Measurements from ENCODE around the gene STXBP1. TPM values are rescaled to one million over a fixed set of nuclear protein-coding genes. Genes with fewer than 3 reads are reported as not detected.

The STXBP1 gene
- total and polyA plus RNA-seq, 8 donors, result 14.3 to 46.4 (median 22.0) TPM

GRCh38 chr9:127731938-127732337, 119.9 kb downstream of the STXBP1 start:
- ATAC-seq (no peak), FAIRE-seq (no peak), DNase-seq (peak in 1 of 6 donors; percentile 64)
- no peaks in the 10 kb centered on the region for H3K9me3 ChIP-seq
- no peaks in the 10 kb centered on the region for H3K36me3 ChIP-seq
- peaks cover 0 to 6% (median 4%) of the 10 kb centered on the region in 3 donors for H3K4me1 ChIP-seq
- H3K27me3 ChIP-seq, result no peaks in the 10 kb centered on the region
- no peak overlapping the region for H3K27ac ChIP-seq
- H3K4me3 ChIP-seq, result no peak overlapping the region
- TF ChIP-seq CTCF (IDR thresholded peaks at IDR 0.05), result no peak
- 84 to 90% methylated on average over 16 of the region's 16 CpGs for WGBS, 2 donors
- intact Hi-C loops (cut with DNase I), result loop anchor here in 2 of 3 donors (2.0 to 10.0 kb wide), 3 partner anchors 140 to 237 kb away; no protein-coding TSS in a partner anchor

- DNase-seq (peak in 1 of 6 donors; percentile 70), ATAC-seq (no peak), FAIRE-seq (no peak)
- TF ChIP-seq CTCF (IDR thresholded peaks at IDR 0.05), result no peak
- 95 to 96% methylated on average over 21 of the region's 21 CpGs for WGBS, 2 donors
- peaks cover 0 to 6% (median 4%) of the 10 kb centered on the region in 3 donors for H3K4me1 ChIP-seq
- no peaks in the 10 kb centered on the region for H3K9me3 ChIP-seq
- intact Hi-C loops (cut with DNase I), result loop anchor here in 2 of 3 donors (2.0 to 10.0 kb wide), 3 partner anchors 140 to 238 kb away; no protein-coding TSS in a partner anchor
- H3K27me3 ChIP-seq, result no peaks in the 10 kb centered on the region
- H3K27ac ChIP-seq, result no peak overlapping the region
- no peak overlapping the region for H3K4me3 ChIP-seq
- no peaks in the 10 kb centered on the region for H3K36me3 ChIP-seq
Measured at GRCh38 chr9:127732444-127732843, 120.4 kb downstream of the STXBP1 start.

- intact Hi-C loops (cut with DNase I), result loop anchor here in 2 of 3 donors (2.0 to 10.0 kb wide), 3 partner anchors 141 to 239 kb away; no protein-coding TSS in a partner anchor
- WGBS, 2 donors, result 87% methylated on average over 2 of the region's 2 CpGs
Measured at GRCh38 chr9:127733614-127734013, 121.5 kb downstream of the STXBP1 start.

GRCh38 chr9:127734247-127734746, 122.2 kb downstream of the STXBP1 start:
- peak in 2 of 6 donors; percentile 66 to 86 for DNase-seq
- Histone ChIP-seq H3K27ac (peak overlapping the region in 3 of 4 donors; percentile 93 to 94 (median 93)), H3K4me1 (peaks cover 0 to 6% (median 4%) of the 10 kb centered on the region in 3 donors), H3K27me3 (no peaks in the 10 kb centered on the region), H3K4me3 (peak overlapping the region; percentile 61 to 94 (median 68)), H3K9me3 (no peaks in the 10 kb centered on the region), H3K36me3 (no peaks in the 10 kb centered on the region)
- no peak for ATAC-seq
- FAIRE-seq, result no peak
- 30 to 34% methylated on average over 22 of the region's 22 CpGs for WGBS, 2 donors
- intact Hi-C loops (cut with DNase I), result loop anchor here in 2 of 3 donors (5.0 to 10.0 kb wide), 2 partner anchors 142 to 239 kb away; no protein-coding TSS in a partner anchor
- no peak for TF ChIP-seq CTCF (IDR thresholded peaks at IDR 0.05)

More at GRCh38 chr9:127733614-127734013, 121.5 kb downstream of the STXBP1 start:
- Histone ChIP-seq H3K27me3 (no peaks in the 10 kb centered on the region), H3K4me1 (peaks cover 0 to 6% (median 4%) of the 10 kb centered on the region in 3 donors), H3K36me3 (no peaks in the 10 kb centered on the region), H3K27ac (no peak overlapping the region), H3K9me3 (no peaks in the 10 kb centered on the region), H3K4me3 (no peak overlapping the region)
- FAIRE-seq, result no peak
- DNase-seq, result no peak
- ATAC-seq, result no peak
- TF ChIP-seq CTCF (IDR thresholded peaks at IDR 0.05), result no peak

All from pancreas (tissue), 10 donors.